IMR-90 (cell line): Measurements from ENCODE around the gene MARCO. TPM values are rescaled to one million over a fixed set of nuclear protein-coding genes. Genes with fewer than 3 reads are reported as not detected.

Experiments used
- ATAC-seq: fragments of 200-7000 bp; cut with Tn5 transposase; 2 replicates; pipeline ENCODE4 v1.9.1; 2020; ENCODE audit warnings: low read depth, mild to moderate bottlenecking, moderate library complexity
- BruUV-seq: library from RNA; stranded (reverse); fragments of 400-500 nt; replicated peaks from 2 replicates; lab custom pipeline; 2021; lab: Mats Ljungman, UMichigan
- CTCF ChIA-PET: fragments of 300-600 bp; formaldehyde crosslinking; extraction: SDS; loops from one replicate; lab custom pipeline; 2021; ENCODE audit warnings: antibody characterized with exemption; lab: Yijun Ruan, JAX
- POLR2A ChIA-PET: fragments of 300-600 bp; sonication (Branson Sonifier 250); formaldehyde crosslinking; loops from one replicate; lab custom pipeline; 2022; ENCODE audit warnings: antibody characterized with exemption; ENCODE audit not compliant: unreplicated experiment; lab: Charles Lee
- DNase-seq: peaks from one replicate; pipeline ENCODE4 v3.0.0; 2013
- H2AFZ ChIP-seq: replicated peaks from 2 replicates; pipeline ENCODE3; 2013; ENCODE audit warnings: low read length, mild to moderate bottlenecking; ENCODE audit not compliant: poor library complexity
- H2AK5ac ChIP-seq: 2 replicates; pipeline ENCODE4 v1.6.1; 2013; ENCODE audit warnings: low read depth, low read length, inconsistent platforms
- H2AK9ac ChIP-seq: replicated peaks from 2 replicates; pipeline ENCODE3; 2013; ENCODE audit warnings: mild to moderate bottlenecking, low read depth, low read length, moderate library complexity; ENCODE audit not compliant: poor library complexity
- H2BK120ac ChIP-seq: 2 replicates; pipeline ENCODE4 v1.6.1; 2013; ENCODE audit warnings: low read depth, low read length, inconsistent platforms
- H2BK15ac ChIP-seq: 3 replicates; pipeline ENCODE4 v1.6.1; 2013; ENCODE audit warnings: low read depth, low read length, inconsistent platforms
- H2BK20ac ChIP-seq: 2 replicates; pipeline ENCODE4 v1.6.1; 2013; ENCODE audit warnings: low read depth, mild to moderate bottlenecking, inconsistent platforms, low read length, moderate library complexity
- H2BK5ac ChIP-seq: 2 replicates; pipeline ENCODE4 v1.6.1; 2013; ENCODE audit warnings: mild to moderate bottlenecking, low read depth, low read length, inconsistent platforms; ENCODE audit not compliant: poor library complexity, severe bottlenecking
- H3K14ac ChIP-seq: replicated peaks from 2 replicates; pipeline ENCODE4 v1.6.1; 2013; ENCODE audit warnings: low read depth, low read length, inconsistent platforms
- H3K18ac ChIP-seq: 2 replicates; pipeline ENCODE4 v1.6.1; 2013; ENCODE audit warnings: low read depth, low read length, control low read depth
- H3K23ac ChIP-seq: 2 replicates; pipeline ENCODE4 v1.6.1; 2013; ENCODE audit warnings: low read depth, low read length, inconsistent platforms
- H3K27ac ChIP-seq: 2 replicates; pipeline ENCODE4 v1.5.1; 2013; ENCODE audit warnings: mild to moderate bottlenecking, control low read depth, low read length; ENCODE audit not compliant: insufficient read depth
- H3K27me3 ChIP-seq: 2 replicates; pipeline ENCODE4 v1.6.1; 2013; ENCODE audit warnings: low read length; ENCODE audit not compliant: control insufficient read depth, insufficient read depth
- H3K36me3 ChIP-seq: 2 replicates; pipeline ENCODE4 v1.6.1; 2013; ENCODE audit warnings: low read length, mixed read lengths; ENCODE audit not compliant: control insufficient read depth, insufficient read depth
- H3K4ac ChIP-seq: 2 replicates; pipeline ENCODE4 v1.6.1; 2013; ENCODE audit warnings: low read depth, low read length, inconsistent platforms
- H3K4me1 ChIP-seq: 2 replicates; pipeline ENCODE4 v1.6.1; 2013; ENCODE audit warnings: low read length, mixed read lengths; ENCODE audit not compliant: control insufficient read depth, insufficient read depth
- H3K4me2 ChIP-seq: 2 replicates; pipeline ENCODE4 v1.6.1; 2013; ENCODE audit warnings: low read depth, mild to moderate bottlenecking, control low read depth, low read length, moderate library complexity
- H3K4me3 ChIP-seq: 2 replicates; pipeline ENCODE4 v1.5.1; 2013; ENCODE audit warnings: low read depth, mild to moderate bottlenecking, control low read depth, low read length, moderate library complexity; ENCODE audit not compliant: insufficient read depth
- H3K56ac ChIP-seq: 2 replicates; pipeline ENCODE4 v1.6.1; 2013; ENCODE audit warnings: low read length, inconsistent platforms; ENCODE audit not compliant: insufficient read depth; ENCODE audit errors: extremely low read depth
- H3K79me1 ChIP-seq, 2 experiments: 2 replicates each; pipeline ENCODE4 v1.6.1; 2013; ENCODE audit warnings: low read length in 2 of 2, inconsistent platforms in 1 of 2, low read depth in 1 of 2
- H3K9ac ChIP-seq: 2 replicates; pipeline ENCODE4 v1.6.1; 2013; ENCODE audit warnings: low read depth, low read length, control low read depth
- H3K9me1 ChIP-seq: 2 replicates; pipeline ENCODE4 v1.6.1; 2013; ENCODE audit warnings: low read length, inconsistent platforms; ENCODE audit not compliant: insufficient read depth
- H3K9me3 ChIP-seq: 2 replicates; pipeline ENCODE4 v1.6.1; 2013; ENCODE audit warnings: low read length; ENCODE audit not compliant: control insufficient read depth, insufficient read depth
- H4K20me1 ChIP-seq: 2 replicates; pipeline ENCODE4 v1.6.1; 2013; ENCODE audit warnings: low read length, inconsistent platforms; ENCODE audit not compliant: insufficient read depth
- H4K5ac ChIP-seq: 2 replicates; pipeline ENCODE4 v1.6.1; 2013; ENCODE audit warnings: mild to moderate bottlenecking, low read depth, low read length, control low read depth
- H4K8ac ChIP-seq, 2 experiments: 2 replicates each; pipeline ENCODE4 v1.6.1; 2013; ENCODE audit warnings: low read depth in 2 of 2, low read length in 2 of 2, control low read depth in 1 of 2, inconsistent platforms in 1 of 2
- H4K91ac ChIP-seq: 2 replicates; pipeline ENCODE4 v1.6.1; 2013; ENCODE audit warnings: low read depth, low read length, inconsistent platforms; ENCODE audit not compliant: insufficient read depth
- BHLHE40 ChIP-seq: fragments of 150-350 bp; IDR thresholded peaks from 2 replicates; pipeline ENCODE4 v1.6.1; 2016; ENCODE audit warnings: mild to moderate bottlenecking, low read depth, low read length
- CEBPB ChIP-seq: IDR thresholded peaks from 2 replicates; pipeline ENCODE4 v1.6.1; 2012; ENCODE audit warnings: low read depth, low read length, improper control_type of control experiment
- CHD1 ChIP-seq: IDR thresholded peaks from 2 replicates; pipeline ENCODE4 v1.6.1; 2012; ENCODE audit warnings: low read depth, low read length, improper control_type of control experiment
- CTCF ChIP-seq: conservative IDR thresholded peaks from 2 replicates; pipeline ENCODE4 v1.5.1; 2012; ENCODE audit warnings: mild to moderate bottlenecking, low read depth, low read length, improper control_type of control experiment
- FOS ChIP-seq: fragments of 150-350 bp; IDR thresholded peaks from 2 replicates; pipeline ENCODE4 v1.6.1; 2016; ENCODE audit warnings: low read depth, low read length
- MXI1 ChIP-seq: IDR thresholded peaks from 2 replicates; pipeline ENCODE4 v1.6.1; 2012; ENCODE audit warnings: low read depth, mild to moderate bottlenecking, low read length, moderate library complexity, borderline replicate concordance
- POLR2A ChIP-seq: IDR thresholded peaks from 2 replicates; pipeline ENCODE4 v1.6.1; 2012; ENCODE audit warnings: mild to moderate bottlenecking, low read depth, low read length
- RCOR1 ChIP-seq: IDR thresholded peaks from 2 replicates; pipeline ENCODE4 v1.6.1; 2012; ENCODE audit warnings: mild to moderate bottlenecking, low read length, improper control_type of control experiment; ENCODE audit not compliant: insufficient replicate concordance
- RFX5 ChIP-seq: IDR thresholded peaks from 2 replicates; pipeline ENCODE4 v1.8.0; 2012; ENCODE audit warnings: low read depth, mild to moderate bottlenecking, low read length, moderate library complexity
- SMC3 ChIP-seq: fragments of 150-350 bp; IDR thresholded peaks from 2 replicates; pipeline ENCODE4 v1.6.1; 2016; ENCODE audit warnings: low read depth, mild to moderate bottlenecking, antibody characterized with exemption, low read length, moderate library complexity
- WGBS, 2 experiments: methylation state at CpG; one replicate each; pipeline versions ENCODE4 v1.1.5 to v1.1.7; 2013; ENCODE audit warnings: missing lambda C conversion rate in 2 of 2; ENCODE audit not compliant: insufficient read length in 1 of 2; ENCODE audit errors: extremely low coverage in 2 of 2; 5-methylcytosine and 5-hydroxymethylcytosine counted together
- dilution Hi-C: fragments of 300-500 bp; cut with HindIII; formaldehyde crosslinking; loops from one replicate; pipeline ENCODE4 v1.14.3; 2018; ENCODE audit warnings: low sequenced_read_pairs; ENCODE audit not compliant: unreplicated experiment
- in situ Hi-C: fragments of 300-500 bp; cut with MboI; formaldehyde crosslinking; loops from 3 replicates; pipeline ENCODE4 v1.14.3; 2019; ENCODE audit warnings: low sequenced_read_pairs, inconsistent platforms, mixed read lengths
- intact Hi-C: fragments of 100-400 bp; cut with micrococcal nuclease; formaldehyde crosslinking; loops from 2 replicates; pipeline ENCODE4 v1.10.0; 2022
- polyA plus RNA-seq, 3 experiments: library from polyadenylated mRNA; depleted of rRNA; stranded (reverse); fragments of >200 nt; gene quantifications; 2 replicates each; pipeline ENCODE4 v1.2.3, GENCODE V29; 2012; ENCODE audit warnings: low replicate concordance in 1 of 3
- total RNA-seq: library from RNA; depleted of rRNA; stranded (reverse); fragments of >200 nt; gene quantifications from 2 replicates; pipeline ENCODE4 v1.2.3, GENCODE V29; 2012
- TF ChIP-seq, protein P1 (sequence below): fragments of 150-350 bp; IDR thresholded peaks from 2 replicates; pipeline ENCODE4 v1.6.1; 2016; ENCODE audit warnings: low read depth, mild to moderate bottlenecking, low read length, moderate library complexity, borderline replicate concordance

MARCO gene
- total and polyA plus RNA-seq, 2 of the 4 experiments (the other 2 are of a cell fraction), result not detected

DNA sequence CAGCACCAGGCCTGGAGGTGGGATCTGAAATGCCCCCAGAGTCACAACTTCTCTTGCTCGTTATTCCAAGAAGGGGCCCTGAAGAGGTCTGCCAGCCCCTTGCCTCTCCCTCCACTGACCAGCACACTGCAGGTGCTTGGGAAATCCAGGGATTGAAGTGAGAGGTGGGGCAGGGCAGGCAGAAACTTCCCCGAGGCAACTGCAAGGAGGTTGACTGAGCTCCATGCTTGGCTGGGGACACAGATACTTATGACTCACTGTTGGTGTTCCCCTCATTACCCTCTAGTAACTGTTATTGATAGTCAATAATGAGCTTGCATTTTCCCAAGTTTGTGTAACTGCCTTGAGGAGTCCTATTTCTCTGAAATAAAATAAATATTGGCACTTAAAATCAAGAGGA is 47.5 kb downstream of the MARCO start:
- Histone ChIP-seq H2BK15ac (no peak overlapping the region), H3K9me3 (no peaks in the 10 kb centered on the region), H3K23ac (no peak overlapping the region), H3K27me3 (no peaks in the 10 kb centered on the region; the same call in 1 of the 2 replicates), H3K56ac (no peak overlapping the region), H3K9me1 (no peaks in the 10 kb centered on the region), H3K4me1 (no peaks in the 10 kb centered on the region), H2BK5ac (no peak overlapping the region), H3K79me1 (no peaks in the 10 kb centered on the region), H3K18ac (no peak overlapping the region), H4K8ac (no peak overlapping the region), H3K4me2 (no peak overlapping the region), H2AFZ (no peak overlapping the region), H3K27ac (no peak overlapping the region), H3K9ac (no peak overlapping the region), H2AK5ac (no peak overlapping the region), H4K20me1 (no peaks in the 10 kb centered on the region), H3K14ac (no peak overlapping the region), H3K36me3 (no peaks in the 10 kb centered on the region), H4K91ac (no peak overlapping the region), H4K5ac (no peak overlapping the region), H3K4ac (no peak overlapping the region), H2BK120ac (no peak overlapping the region), H3K4me3 (no peak overlapping the region), H2AK9ac (no peak overlapping the region), H2BK20ac (no peak overlapping the region)
- in situ Hi-C loops (no loop called here), intact Hi-C loops (no loop called here), dilution Hi-C loops (no loop called here)
- TF ChIP-seq CTCF (no peak), CEBPB (no peak), POLR2A (no peak), RCOR1 (no peak), CHD1 (no peak), BHLHE40 (no peak), SMC3 (no peak), MXI1 (no peak), FOS (no peak), RFX5 (no peak)
- TF ChIP-seq, protein P1, sequence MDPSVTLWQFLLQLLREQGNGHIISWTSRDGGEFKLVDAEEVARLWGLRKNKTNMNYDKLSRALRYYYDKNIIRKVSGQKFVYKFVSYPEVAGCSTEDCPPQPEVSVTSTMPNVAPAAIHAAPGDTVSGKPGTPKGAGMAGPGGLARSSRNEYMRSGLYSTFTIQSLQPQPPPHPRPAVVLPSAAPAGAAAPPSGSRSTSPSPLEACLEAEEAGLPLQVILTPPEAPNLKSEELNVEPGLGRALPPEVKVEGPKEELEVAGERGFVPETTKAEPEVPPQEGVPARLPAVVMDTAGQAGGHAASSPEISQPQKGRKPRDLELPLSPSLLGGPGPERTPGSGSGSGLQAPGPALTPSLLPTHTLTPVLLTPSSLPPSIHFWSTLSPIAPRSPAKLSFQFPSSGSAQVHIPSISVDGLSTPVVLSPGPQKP, result no peak
- DNase-seq, result no peak
- ChIA-PET POLR2A (no interaction called here), CTCF (no interaction called here)
- ATAC-seq, result no peak
- BruUV-seq, result no TSS peak
- no CpG with 5 or more reads among the region's 2 CpGs for WGBS, 2 experiments
